H1 (cell line): ENCODE results near the gene UBE2E3. TPM values are rescaled to one million over a fixed set of nuclear protein-coding genes. Genes with fewer than 3 reads are reported as not detected.

Experiments used
- CTCF ChIA-PET: fragments of 300-600 bp; sonication (Branson Sonifier 250); formaldehyde crosslinking; loops from one replicate; lab custom pipeline; 2021; ENCODE audit not compliant: partially characterized antibody; lab: Charles Lee
- POLR2A ChIA-PET: fragments of 300-600 bp; sonication (Branson Sonifier 250); formaldehyde crosslinking; loops from one replicate; lab custom pipeline; 2021; ENCODE audit warnings: inconsistent platforms; ENCODE audit not compliant: partially characterized antibody; lab: Charles Lee
- DNase-seq, 2 experiments: peaks; one replicate each; pipeline versions ENCODE4 v3.0.0 to v3.0.0-alpha.2; 2010 to 2022; ENCODE audit warnings: low spot score in 2 of 2, low read depth in 1 of 2, mixed read lengths in 1 of 2
- FAIRE-seq: peaks from 2 replicates; lab custom pipeline; 2011; peaks lifted over from hg19 to GRCh38; lab: Jason Lieb, UNC
- H2AFZ ChIP-seq: 2 replicates; pipeline ENCODE4 v1.8.1; 2012; ENCODE audit warnings: low read length, inconsistent platforms
- H2AK5ac ChIP-seq: 2 replicates; pipeline ENCODE4 v1.6.1; 2013; ENCODE audit warnings: low read depth, low read length
- H2BK120ac ChIP-seq: replicated peaks from 2 replicates; pipeline ENCODE3; 2013; ENCODE audit warnings: low read depth, low read length, inconsistent platforms
- H2BK12ac ChIP-seq: 2 replicates; pipeline ENCODE4 v1.6.1; 2013; ENCODE audit warnings: low read depth, low read length
- H2BK15ac ChIP-seq: 2 replicates; pipeline ENCODE4 v1.6.1; 2013; ENCODE audit warnings: low read length
- H2BK20ac ChIP-seq: 2 replicates; pipeline ENCODE4 v1.6.1; 2013; ENCODE audit warnings: low read length
- H2BK5ac ChIP-seq: 2 replicates; pipeline ENCODE4 v1.6.1; 2013; ENCODE audit warnings: low read depth, low read length
- H3K14ac ChIP-seq: 2 replicates; pipeline ENCODE4 v1.6.1; 2013; ENCODE audit warnings: inconsistent platforms; ENCODE audit not compliant: insufficient read length
- H3K18ac ChIP-seq: 2 replicates; pipeline ENCODE4 v1.6.1; 2013; ENCODE audit warnings: low read length; ENCODE audit errors: extremely low read depth
- H3K23ac ChIP-seq: 2 replicates; pipeline ENCODE4 v1.6.1; 2013; ENCODE audit warnings: inconsistent platforms; ENCODE audit not compliant: insufficient read length
- H3K23me2 ChIP-seq: 2 replicates; pipeline ENCODE4 v1.6.1; 2013; ENCODE audit warnings: low read depth, low read length
- H3K27ac ChIP-seq: 2 replicates; pipeline ENCODE4 v1.6.1; 2011; ENCODE audit warnings: low read depth, low read length, inconsistent platforms
- H3K27me3 ChIP-seq, 4 experiments: replicated peaks in 1 of 4; 1 replicate in 1 of 4; 2 replicates in 3 of 4; pipeline versions ENCODE4 v1.6.1 to v1.8.1; 2011 to 2013; ENCODE audit warnings: low read length in 3 of 4, mild to moderate bottlenecking in 3 of 4, inconsistent platforms in 2 of 4, mixed read lengths in 2 of 4, moderate library complexity in 1 of 4; ENCODE audit not compliant: control insufficient read depth in 3 of 4, insufficient read depth in 3 of 4; ENCODE audit errors: extremely low read depth in 1 of 4
- H3K36me3 ChIP-seq, 4 experiments: 2 replicates each; pipeline versions ENCODE4 v1.6.1 to v1.8.1; 2011 to 2013; ENCODE audit warnings: mild to moderate bottlenecking in 4 of 4, low read length in 3 of 4, moderate library complexity in 2 of 4, control low read depth in 1 of 4, inconsistent platforms in 1 of 4; ENCODE audit not compliant: insufficient read depth in 4 of 4, control insufficient read depth in 2 of 4
- H3K4ac ChIP-seq: replicated peaks from 2 replicates; pipeline ENCODE3; 2013; ENCODE audit warnings: low read length, low read depth, mixed read lengths, inconsistent platforms; ENCODE audit not compliant: insufficient read length
- H3K4me1 ChIP-seq, 4 experiments: replicated peaks in 1 of 4; 1 replicate in 1 of 4; 2 replicates in 3 of 4; pipeline versions ENCODE4 v1.6.1 to v1.8.1; 2011 to 2013; ENCODE audit warnings: low read length in 3 of 4, inconsistent platforms in 2 of 4, mixed read lengths in 1 of 4; ENCODE audit not compliant: insufficient read depth in 4 of 4, control insufficient read depth in 3 of 4
- H3K4me2 ChIP-seq, 2 experiments: 2 replicates each; pipeline versions ENCODE4 v1.6.1 to v1.8.1; 2011 to 2013; ENCODE audit warnings: low read depth in 2 of 2, low read length in 2 of 2, control low read depth in 1 of 2, inconsistent platforms in 1 of 2, mild to moderate bottlenecking in 1 of 2; ENCODE audit not compliant: insufficient read depth in 1 of 2
- H3K4me3 ChIP-seq, 4 experiments: fragments of 200-600, 300-600 bp in 1 of 4; sonication (generic), shearing (Covaris generic), sonication (Bioruptor Twin) in 1 of 4; 2 replicates each; pipeline versions ENCODE4 v1.5.1 to v1.8.1; 2011 to 2016; ENCODE audit warnings: low read length in 4 of 4, low read depth in 3 of 4, control low read depth in 2 of 4, inconsistent platforms in 2 of 4, mild to moderate bottlenecking in 2 of 4, mixed read lengths in 1 of 4, moderate library complexity in 1 of 4; ENCODE audit not compliant: insufficient read depth in 2 of 4; ENCODE audit errors: extremely low read depth in 1 of 4
- H3K56ac ChIP-seq: replicated peaks from 2 replicates; pipeline ENCODE3; 2013; ENCODE audit warnings: low read depth, mild to moderate bottlenecking, mixed read lengths, low read length, inconsistent platforms; ENCODE audit not compliant: insufficient read length
- H3K79me1 ChIP-seq: 2 replicates; pipeline ENCODE4 v1.6.1; 2013; ENCODE audit warnings: low read depth, low read length, control low read depth
- H3K79me2 ChIP-seq, 2 experiments: 2 replicates each; pipeline versions ENCODE4 v1.6.1 to v1.8.1; 2012 to 2013; ENCODE audit warnings: low read length in 2 of 2, mild to moderate bottlenecking in 2 of 2, inconsistent platforms in 1 of 2; ENCODE audit not compliant: insufficient read depth in 2 of 2, control insufficient read depth in 1 of 2
- H3K9ac ChIP-seq, 4 experiments: replicated peaks in 1 of 4; 1 replicate in 1 of 4; 2 replicates in 3 of 4; pipeline versions ENCODE4 v1.6.1 to v1.8.1; 2011 to 2013; ENCODE audit warnings: low read depth in 3 of 4, low read length in 3 of 4, control low read depth in 2 of 4, mild to moderate bottlenecking in 2 of 4, moderate library complexity in 2 of 4, inconsistent platforms in 1 of 4; ENCODE audit errors: extremely low read depth in 1 of 4
- H3K9me3 ChIP-seq, 2 experiments: 2 replicates each; pipeline versions ENCODE4 v1.6.1 to v1.8.1; 2012 to 2013; ENCODE audit warnings: mild to moderate bottlenecking in 2 of 2, moderate library complexity in 2 of 2, control low read depth in 1 of 2, inconsistent platforms in 1 of 2, low read depth in 1 of 2, low read length in 1 of 2, mixed read lengths in 1 of 2; ENCODE audit not compliant: insufficient read depth in 2 of 2
- H4K20me1 ChIP-seq, 2 experiments: replicated peaks in 1 of 2; 2 replicates each; pipeline versions ENCODE3 to v1.8.1; 2011 to 2013; ENCODE audit warnings: inconsistent platforms in 2 of 2, low read length in 2 of 2, mild to moderate bottlenecking in 1 of 2; ENCODE audit not compliant: insufficient read depth in 2 of 2, control insufficient read depth in 1 of 2
- H4K5ac ChIP-seq: 2 replicates; pipeline ENCODE4 v1.6.1; 2013; ENCODE audit warnings: low read length, low read depth, mixed read lengths, inconsistent platforms; ENCODE audit not compliant: insufficient read length
- H4K8ac ChIP-seq: 2 replicates; pipeline ENCODE4 v1.8.0; 2013; ENCODE audit warnings: mild to moderate bottlenecking, moderate library complexity, low read length, inconsistent platforms; ENCODE audit not compliant: insufficient read depth; ENCODE audit errors: extremely low read depth
- H4K91ac ChIP-seq: replicated peaks from 2 replicates; pipeline ENCODE3; 2013; ENCODE audit warnings: low read length, mixed read lengths, inconsistent platforms; ENCODE audit not compliant: insufficient read length
- BACH1 ChIP-seq: IDR thresholded peaks from 2 replicates; pipeline ENCODE4 v1.6.1; 2012; ENCODE audit warnings: low read length, improper control_type of control experiment
- CBX5 ChIP-seq: fragments of 300-800, 300-1000 bp; sonication (generic); IDR thresholded peaks from 2 replicates; pipeline ENCODE4 v1.7.1; 2016; ENCODE audit warnings: antibody characterized with exemption, low read length, low read depth
- CEBPB ChIP-seq: IDR thresholded peaks from 2 replicates; pipeline ENCODE4 v1.6.1; 2012; ENCODE audit warnings: low read depth, low read length
- CREB1 ChIP-seq: IDR thresholded peaks from 2 replicates; pipeline ENCODE4 v1.6.1; 2012; ENCODE audit warnings: inconsistent platforms
- CTCF ChIP-seq, 3 experiments: IDR thresholded peaks; 1 replicate in 2 of 3; 2 replicates in 1 of 3; pipeline versions ENCODE4 v1.5.1 to v1.6.1; 2011; ENCODE audit warnings: low read length in 3 of 3, mild to moderate bottlenecking in 3 of 3, inconsistent platforms in 2 of 3, low read depth in 1 of 3, moderate library complexity in 1 of 3; ENCODE audit not compliant: insufficient read depth in 1 of 3; ENCODE audit errors: control extremely low read depth in 1 of 3
- EP300 ChIP-seq, 2 experiments: IDR thresholded peaks; 1 replicate in 1 of 2; 2 replicates in 1 of 2; pipeline ENCODE4 v1.6.1; 2011 to 2012; ENCODE audit warnings: low read depth in 2 of 2, low read length in 2 of 2, mild to moderate bottlenecking in 2 of 2, borderline replicate concordance in 1 of 2, inconsistent platforms in 1 of 2, moderate library complexity in 1 of 2
- NANOG ChIP-seq: IDR thresholded peaks from 2 replicates; pipeline ENCODE4 v1.6.1; 2011; ENCODE audit warnings: low read length, low read depth, mild to moderate bottlenecking, inconsistent platforms; ENCODE audit not compliant: insufficient read depth, poor library complexity, severe bottlenecking
- POLR2AphosphoS5 ChIP-seq: IDR thresholded peaks from 2 replicates; pipeline ENCODE4 v1.6.1; 2011; ENCODE audit warnings: low read depth, low read length
- RBBP5 ChIP-seq: IDR thresholded peaks from 2 replicates; pipeline ENCODE4 v1.7.1; 2012; ENCODE audit warnings: low read depth, mild to moderate bottlenecking, inconsistent platforms, low read length, moderate library complexity, borderline replicate concordance
- SP1 ChIP-seq: IDR thresholded peaks from 2 replicates; pipeline ENCODE4 v1.6.1; 2011; ENCODE audit warnings: low read depth, low read length
- WGBS, 2 experiments: shearing (Covaris generic) in 1 of 2; methylation state at CpG; one replicate each; pipeline versions ENCODE4 v1.1.6 to v1.1.7; 2013 to 2015; ENCODE audit warnings: low lambda C conversion rate in 2 of 2, mixed read lengths in 2 of 2, inconsistent platforms in 1 of 2, low coverage in 1 of 2, missing lambda C conversion rate in 1 of 2; ENCODE audit not compliant: insufficient replicate concordance in 2 of 2, insufficient coverage in 1 of 2, insufficient read length in 1 of 2; ENCODE audit errors: extremely low coverage in 1 of 2, missing lambda C conversion rate in 1 of 2; 5-methylcytosine and 5-hydroxymethylcytosine counted together
- polyA plus RNA-seq, 7 experiments: library from polyadenylated mRNA; depleted of rRNA in 3 of 7; stranded (reverse) in 5 of 7; unstranded in 2 of 7; fragments of >200 nt in 5 of 7; fragments of 200-250 nt in 2 of 7; gene quantifications; 1 replicate in 5 of 7; 2 replicates in 1 of 7; 4 replicates in 1 of 7; pipeline versions ENCODE4 v1.2.1 to v1.2.3, GENCODE V29; 2011 to 2013; ENCODE audit warnings: missing spikeins in 2 of 7, mixed read lengths in 2 of 7
- total RNA-seq: library from RNA; stranded (reverse); fragmentation: NEBNext Ultra II Directional; extraction: Animal tissue kit (Norgen Biotek cat#: 25700); gene quantifications from 2 replicates; pipeline ENCODE4 v1.2.1, GENCODE V29; 2021
- TF ChIP-seq, protein P1 (sequence below): IDR thresholded peaks from 2 replicates; pipeline ENCODE4 v1.6.1; 2012; ENCODE audit warnings: inconsistent platforms

UBE2E3 gene
- total and polyA plus RNA-seq, 2 of the 8 experiments (the other 6 are each of a cell fraction or from before 2014, with no cell fraction given): 106 to 132 TPM

DNA sequence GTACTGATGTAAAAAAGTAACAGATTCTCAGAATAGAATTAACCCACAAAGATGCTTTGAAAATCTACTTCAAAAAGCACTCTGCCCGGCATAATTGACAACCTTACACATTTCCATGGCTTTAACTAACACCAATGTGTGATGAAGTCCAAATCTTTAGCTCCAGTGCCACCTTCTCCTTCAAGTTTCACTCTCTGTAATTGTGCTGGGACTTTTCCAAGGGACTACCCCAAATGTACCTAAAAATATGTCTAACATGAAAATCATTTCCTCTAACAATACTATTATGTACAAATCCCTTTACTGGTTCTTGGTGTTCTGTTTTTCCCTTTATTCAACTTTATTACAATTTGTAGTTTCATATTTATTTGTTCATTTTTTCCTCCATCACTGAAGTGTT, 20.6 kb upstream of the UBE2E3 start:
- H3K56ac ChIP-seq: no peak overlapping the region
- ChIA-PET CTCF (interaction anchor here (0.6 kb wide), 2 partner anchors 93 to 95 kb away, joined by 3 read pairs; no protein-coding TSS in a partner anchor), POLR2A (no interaction called here)
- H2BK12ac ChIP-seq: no peak overlapping the region
- H4K20me1 ChIP-seq: no peaks in the 10 kb centered on the region
- FAIRE-seq: no peak
- H3K9ac ChIP-seq: no peak overlapping the region
- no peaks in the 10 kb centered on the region for H3K36me3 ChIP-seq
- no peak for DNase-seq
- no peak overlapping the region for H3K4me3 ChIP-seq
- no peak overlapping the region for H4K5ac ChIP-seq
- no peak overlapping the region for H4K8ac ChIP-seq
- H3K27me3 ChIP-seq: no peaks in the 10 kb centered on the region
- no peak overlapping the region for H3K18ac ChIP-seq
- no peak overlapping the region for H4K91ac ChIP-seq
- H3K4me2 ChIP-seq: no peak overlapping the region
- H3K79me2 ChIP-seq: no peaks in the 10 kb centered on the region
- H2AFZ ChIP-seq: no peak overlapping the region
- H3K79me1 ChIP-seq: no peaks in the 10 kb centered on the region
- H2BK5ac ChIP-seq: no peak overlapping the region
- no peaks in the 10 kb centered on the region for H3K23me2 ChIP-seq
- no peak overlapping the region for H3K14ac ChIP-seq
- H2AK5ac ChIP-seq: no peak overlapping the region
- no peaks in the 10 kb centered on the region for H3K9me3 ChIP-seq
- 80% methylated on average over 1 of the region's 1 CpG; no CpG with 5 or more reads in 1 of the 2 experiments for WGBS, 2 experiments
- H2BK120ac ChIP-seq: no peak overlapping the region
- no peak overlapping the region for H3K27ac ChIP-seq
- no peak overlapping the region for H2BK20ac ChIP-seq
- H3K4me1 ChIP-seq: no peaks in the 10 kb centered on the region
- no peak overlapping the region for H2BK15ac ChIP-seq
- TF ChIP-seq BACH1 (no peak), CREB1 (no peak), SP1 (no peak), RBBP5 (no peak), POLR2AphosphoS5 (no peak), CEBPB (no peak), CBX5 (no peak), CTCF (IDR thresholded peaks at IDR 0.05; ENCODE audit: control extremely low read depth in 1 of 3, insufficient read depth in 1 of 3, low read depth in 1 of 3, low read length in 3 of 3) (no peak), NANOG (no peak), EP300 (IDR thresholded peaks at IDR 0.05; ENCODE audit: borderline replicate concordance in 1 of 2, low read depth in 2 of 2, low read length in 2 of 2) (no peak)
- TF ChIP-seq, protein P1, sequence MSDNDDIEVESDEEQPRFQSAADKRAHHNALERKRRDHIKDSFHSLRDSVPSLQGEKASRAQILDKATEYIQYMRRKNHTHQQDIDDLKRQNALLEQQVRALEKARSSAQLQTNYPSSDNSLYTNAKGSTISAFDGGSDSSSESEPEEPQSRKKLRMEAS: no peak
- TF ChIP-seq, all 59 proteins: peak for 0
- Histone ChIP-seq H3K23ac (no peak overlapping the region), H3K4ac (no peak overlapping the region)
